DMS 273 (cell line): ENCODE results near the gene PAGE1.
"Not testable (repeated sequence)": the region's sequence is repeated elsewhere in the genome, so short reads cannot be mapped to it uniquely, and the experiment has no call there.

Experiments used
- DNase-seq: peaks from one replicate; lab custom pipeline; 2025; ENCODE audit not compliant: unreplicated experiment; lab: John Stamatoyannopoulos, UW

The PAGE1 gene, protein sequence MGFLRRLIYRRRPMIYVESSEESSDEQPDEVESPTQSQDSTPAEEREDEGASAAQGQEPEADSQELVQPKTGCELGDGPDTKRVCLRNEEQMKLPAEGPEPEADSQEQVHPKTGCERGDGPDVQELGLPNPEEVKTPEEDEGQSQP

DNA sequence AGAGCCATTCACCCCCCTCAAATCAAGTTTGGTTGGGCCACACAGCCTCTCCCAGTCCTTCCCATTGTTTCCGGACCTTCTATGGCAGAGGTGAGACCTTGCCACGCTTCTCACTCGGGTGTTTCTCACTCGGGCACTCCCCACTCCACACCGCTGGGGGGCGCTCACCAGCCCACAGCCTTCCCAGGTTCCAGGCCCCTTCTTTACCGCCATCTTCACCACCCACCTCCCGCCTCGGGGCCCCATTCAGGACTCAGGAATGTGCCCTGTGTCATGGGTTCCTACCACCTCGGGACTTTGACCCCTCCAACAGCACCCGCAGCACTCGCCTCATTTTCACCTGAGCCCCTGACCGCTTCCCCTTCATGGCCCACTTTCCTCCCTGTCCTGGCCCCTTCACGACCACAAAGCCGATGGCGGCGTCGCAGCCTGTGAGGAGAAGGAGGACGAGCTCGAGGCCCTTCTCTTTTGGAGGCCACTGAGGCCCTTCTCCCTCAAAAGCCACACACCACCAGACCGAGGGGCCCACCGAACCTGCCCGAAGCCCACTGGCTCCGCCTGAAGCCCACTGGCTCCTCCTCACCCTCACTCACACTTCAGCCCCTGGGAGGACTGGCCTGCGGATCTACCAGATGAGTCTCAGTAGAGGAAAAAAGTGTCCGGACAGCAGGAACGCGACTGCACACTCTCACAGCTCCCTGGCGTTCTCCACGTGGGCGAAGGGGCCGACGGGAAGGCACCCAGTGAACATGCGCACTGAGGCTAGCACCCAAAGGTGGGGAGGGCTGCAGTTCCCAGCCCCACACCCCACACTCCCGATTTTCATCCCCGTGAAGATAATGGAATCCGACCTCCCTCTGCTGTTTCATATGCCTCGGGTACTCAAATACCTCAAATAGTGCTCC lies at the start of gene PAGE1:
TSS of gene PAGE1 (minus strand) at position 709 of the 905 bp plus-strand sequence. CDS start 1,214 bp downstream, outside the sequence.
- DNase-seq: no peak

DNA sequence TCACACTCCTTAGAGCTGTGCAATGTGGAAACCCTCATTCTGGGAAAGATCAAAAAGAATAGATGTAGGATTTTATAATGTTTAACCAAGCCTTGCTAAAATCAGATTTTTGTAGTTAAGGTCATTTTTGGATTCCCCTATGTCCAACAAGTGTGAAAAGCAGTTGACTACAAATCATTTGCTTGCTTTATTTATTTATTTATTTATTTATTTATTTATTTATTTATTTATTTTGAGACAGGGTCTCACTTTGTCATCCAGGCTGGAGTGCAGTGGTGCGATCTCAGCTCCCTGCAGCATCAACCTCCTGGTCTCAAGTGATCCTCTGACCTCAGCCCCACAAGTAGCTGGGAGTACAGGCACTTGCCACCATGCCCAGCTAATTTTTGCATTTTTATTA lies 45.7 kb upstream of the PAGE1 start:
- not testable (repeated sequence) for DNase-seq

DNA sequence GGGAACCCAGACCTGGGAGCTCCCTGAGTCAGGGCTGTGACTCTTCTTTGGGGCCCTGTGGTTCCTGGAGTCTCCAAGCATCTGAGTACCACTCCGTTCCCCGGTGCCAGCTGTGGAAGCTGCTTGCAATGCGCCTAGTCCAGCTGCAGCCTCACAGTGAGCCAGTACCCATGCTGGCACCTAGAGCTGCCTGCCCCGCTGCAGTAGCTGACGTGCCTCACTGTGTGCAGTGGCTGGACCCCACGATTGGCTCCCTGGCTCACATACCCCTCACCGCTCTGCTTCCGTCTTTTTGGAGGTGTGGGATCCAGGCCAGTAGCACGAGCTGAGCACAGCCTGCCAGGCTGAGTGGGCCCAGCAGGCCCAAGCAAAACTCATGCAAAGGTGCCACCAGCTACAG lies 32.1 kb upstream of the PAGE1 start:
- DNase-seq: no peak

DNA sequence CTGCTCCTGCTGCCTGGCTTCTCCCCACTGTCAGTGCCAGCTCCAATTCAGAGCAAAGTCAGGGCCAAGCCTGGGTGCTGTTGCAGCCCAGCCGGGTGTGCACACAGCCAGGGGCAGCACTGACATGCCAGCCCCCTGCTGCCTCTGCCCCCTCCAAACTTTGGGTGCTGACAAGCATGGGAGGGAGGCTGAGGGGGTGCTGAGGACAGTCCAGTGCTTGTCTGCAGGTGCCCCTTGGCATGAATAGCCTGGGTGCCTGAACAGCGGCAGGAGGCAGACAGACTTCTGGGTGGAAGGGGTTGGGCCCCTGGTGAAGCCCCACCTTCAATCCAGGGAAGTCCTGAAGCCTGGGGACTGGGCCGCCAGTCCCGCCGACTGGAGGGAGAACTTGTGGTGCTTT lies 31.2 kb upstream of the PAGE1 start:
- no peak for DNase-seq

DNA sequence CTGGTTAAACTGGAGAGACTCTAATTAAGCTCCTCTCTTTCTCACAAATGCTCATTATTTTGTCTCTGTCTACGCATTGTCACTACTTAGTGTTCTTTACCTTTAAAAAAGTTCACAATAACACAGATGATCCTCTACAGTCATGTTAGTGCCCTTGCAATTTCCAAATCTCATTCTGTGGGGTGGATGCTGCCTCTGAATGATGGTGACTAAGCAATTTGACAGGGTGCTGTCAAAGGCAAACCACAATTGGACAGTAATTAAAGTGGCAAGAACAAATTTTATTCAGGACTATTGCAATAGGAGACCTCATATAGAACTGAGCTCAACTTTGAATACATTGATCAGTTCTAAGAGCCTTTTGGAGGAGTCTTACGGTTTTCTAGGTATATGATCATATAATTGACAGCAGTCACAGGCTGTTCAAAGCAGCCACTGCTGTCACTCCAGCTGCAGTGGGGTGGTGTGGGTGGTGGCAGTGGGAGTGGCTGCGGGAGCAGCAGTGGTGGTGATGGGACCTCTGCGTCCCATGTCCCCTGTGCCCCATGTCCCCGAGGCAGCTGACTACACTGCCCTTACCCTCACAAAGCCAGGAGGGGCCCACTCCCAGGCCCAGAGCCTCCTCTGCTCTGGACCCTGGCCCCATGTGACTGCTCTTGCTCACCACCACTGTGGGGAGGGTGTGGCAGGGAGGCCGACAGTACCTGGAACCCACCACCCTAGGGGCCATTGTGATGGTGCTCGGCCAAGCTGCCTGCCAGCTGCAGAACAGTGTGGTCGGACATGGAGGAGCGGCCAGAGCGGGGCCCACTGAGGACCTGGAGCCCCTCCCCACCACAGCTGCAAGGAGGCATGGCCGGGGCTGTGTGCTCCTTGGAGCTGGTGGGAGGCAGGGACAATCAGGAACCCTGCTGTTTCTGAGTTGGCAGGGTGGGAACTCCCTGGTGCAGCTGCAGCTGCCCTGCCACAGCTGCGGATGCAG lies 30.4 kb upstream of the PAGE1 start:
- no peak for DNase-seq

DNA sequence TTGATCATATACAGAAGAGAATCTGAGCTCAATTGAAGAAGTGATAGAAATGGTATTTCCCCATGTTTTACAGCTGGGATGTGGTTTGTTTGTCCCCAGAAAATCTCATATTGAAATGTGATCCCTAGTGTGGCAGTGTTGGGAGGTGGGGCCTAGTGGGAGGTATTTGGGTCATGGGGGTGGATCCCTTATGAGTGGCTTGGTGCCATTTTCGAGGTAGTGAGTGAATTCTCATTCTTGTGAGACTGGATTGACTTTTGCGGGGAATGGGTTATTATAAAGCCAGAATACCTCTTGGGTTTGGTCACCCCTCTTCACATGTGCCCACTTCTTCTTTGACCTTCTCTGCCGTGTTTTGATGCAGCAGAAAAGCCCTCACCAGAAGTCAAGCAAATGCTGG lies 29.6 kb upstream of the PAGE1 start:
- no peak for DNase-seq

DNA sequence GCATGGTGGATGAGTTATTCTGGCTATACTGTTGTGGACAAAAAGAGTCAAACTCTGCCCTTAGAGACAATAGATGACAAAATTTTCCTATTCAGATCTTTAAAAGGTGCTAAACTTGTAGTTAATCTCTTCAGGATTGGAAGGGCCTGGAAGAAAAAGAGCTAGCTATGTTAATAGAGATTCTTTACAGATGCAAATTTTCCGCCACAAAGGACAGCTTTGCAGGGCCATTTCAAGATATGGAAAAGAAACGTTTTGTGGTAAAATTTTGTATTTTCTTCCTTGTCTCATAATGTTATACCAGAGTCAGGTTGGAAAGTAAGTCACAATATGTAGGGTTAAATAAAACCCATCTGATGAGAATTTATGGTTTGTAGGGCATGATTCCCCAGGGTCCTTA lies 24.3 kb upstream of the PAGE1 start:
- DNase-seq: not testable (repeated sequence)

DNA sequence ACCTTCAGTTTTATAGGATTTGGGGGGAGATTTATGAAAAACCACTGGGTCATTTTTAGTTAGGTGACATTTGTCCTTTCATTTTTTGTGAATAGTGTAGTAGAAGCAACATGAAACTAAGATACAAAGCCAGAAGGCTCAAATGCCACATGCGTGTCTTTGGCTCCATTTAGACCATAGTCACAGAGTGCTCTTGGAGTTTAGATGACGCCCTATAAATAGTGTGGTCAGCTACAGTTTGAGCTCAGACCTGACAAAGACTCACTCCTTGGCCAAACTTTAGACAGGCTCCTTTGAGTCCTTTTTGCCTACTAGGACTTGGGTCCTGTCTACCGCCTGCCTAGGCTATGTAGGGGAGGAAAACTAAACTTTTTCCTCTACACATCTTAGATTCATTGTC lies 16.8 kb upstream of the PAGE1 start:
- DNase-seq: no peak

DNA sequence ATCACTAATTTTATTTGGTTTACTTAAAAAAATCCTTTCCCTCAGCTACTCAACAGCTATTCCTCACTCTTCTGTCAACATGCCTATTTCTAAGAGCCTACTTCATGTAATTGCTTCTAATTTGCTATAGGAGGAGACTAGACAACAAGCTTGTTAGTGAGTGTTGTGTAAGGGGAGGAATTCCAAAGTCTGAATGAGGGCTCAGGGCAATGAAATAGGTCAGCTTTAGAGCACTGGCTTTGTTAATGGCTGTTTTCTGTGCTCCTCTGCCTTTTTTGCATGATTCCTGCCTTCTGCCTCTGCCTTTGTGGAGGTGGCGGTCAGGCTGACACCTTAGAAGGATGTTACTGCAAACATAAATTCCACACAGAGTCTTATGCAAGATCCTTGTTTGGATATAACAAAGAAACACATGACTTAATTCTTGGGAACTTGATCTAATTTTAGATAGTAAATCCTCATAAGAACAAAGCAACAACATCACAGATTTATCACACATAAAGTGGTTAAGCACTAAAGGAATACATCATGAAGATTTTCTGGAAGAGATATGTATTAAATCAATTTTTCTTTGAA lies 15.0 kb upstream of the PAGE1 start:
- no peak for DNase-seq

DNA sequence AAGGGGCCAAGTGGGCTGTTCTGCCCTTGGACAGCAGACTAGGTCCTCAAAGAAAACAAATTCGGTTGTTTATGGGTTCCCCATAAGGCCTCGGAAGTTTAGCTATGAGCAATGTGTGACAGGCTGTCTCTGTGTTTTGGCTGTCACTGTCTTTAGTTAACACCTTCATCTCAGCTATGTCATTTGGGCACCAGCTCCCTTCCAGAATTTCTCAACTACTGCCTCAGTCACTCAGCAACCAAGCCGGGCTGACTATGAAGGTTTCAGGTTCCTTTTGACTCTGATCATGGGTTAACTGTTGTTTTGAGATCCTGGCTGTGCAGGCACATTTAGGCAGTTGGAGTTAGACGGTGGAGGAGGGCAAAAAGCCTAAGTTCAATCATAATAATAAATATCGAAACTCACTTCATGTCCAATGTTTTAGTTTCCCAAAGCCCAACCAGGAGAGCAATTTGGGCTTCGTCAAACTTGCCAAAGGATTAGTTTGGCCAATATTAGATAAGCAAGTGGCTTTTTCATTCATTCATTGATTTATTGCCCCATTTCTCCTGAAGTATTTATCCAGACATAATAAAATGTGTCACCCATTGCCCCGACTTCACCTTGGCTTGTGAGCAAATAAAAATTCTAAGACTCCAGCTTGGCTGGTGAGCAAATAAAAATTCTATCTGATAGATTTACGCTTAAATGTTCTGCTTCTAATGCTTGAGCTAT lies 9.1 kb upstream of the PAGE1 start:
- no peak for DNase-seq

DNA sequence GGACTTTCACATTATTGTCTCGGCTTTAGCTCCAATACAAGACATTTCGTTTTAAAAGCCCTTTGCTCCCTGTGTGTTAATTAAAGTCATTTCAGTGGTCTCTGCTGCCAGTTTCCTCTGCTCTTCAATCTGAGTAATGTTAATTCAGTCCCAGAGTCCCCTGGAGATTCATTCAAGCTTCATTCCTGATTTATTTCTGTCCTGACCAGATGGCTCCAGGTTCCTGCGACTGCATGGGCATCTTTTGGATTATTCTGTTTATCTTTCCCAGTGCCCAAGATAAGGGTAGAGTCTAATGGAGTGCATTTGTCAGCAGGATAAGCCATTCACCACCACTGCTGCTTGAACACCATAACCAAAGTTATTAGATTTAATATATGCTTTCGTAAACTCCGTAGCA lies 6.1 kb upstream of the PAGE1 start:
- no peak for DNase-seq

DNA sequence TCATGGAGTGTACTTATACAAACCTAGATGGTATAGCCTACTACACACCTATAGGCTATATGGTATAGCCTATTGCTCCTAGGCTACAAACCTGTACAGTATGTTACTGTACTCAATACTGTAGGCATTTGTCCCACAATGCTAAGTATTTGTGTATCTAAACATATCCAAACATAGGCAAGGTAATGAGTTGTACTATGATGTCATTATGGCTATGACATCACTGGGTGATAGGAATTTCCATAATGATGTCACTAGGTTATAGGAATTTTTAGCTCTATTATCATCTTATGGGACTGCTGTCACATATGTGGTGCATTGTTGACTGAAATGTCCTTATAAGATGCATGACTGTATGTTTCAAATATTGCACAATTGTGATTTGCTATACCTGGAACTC lies 5.5 kb upstream of the PAGE1 start:
- DNase-seq: no peak

DNA sequence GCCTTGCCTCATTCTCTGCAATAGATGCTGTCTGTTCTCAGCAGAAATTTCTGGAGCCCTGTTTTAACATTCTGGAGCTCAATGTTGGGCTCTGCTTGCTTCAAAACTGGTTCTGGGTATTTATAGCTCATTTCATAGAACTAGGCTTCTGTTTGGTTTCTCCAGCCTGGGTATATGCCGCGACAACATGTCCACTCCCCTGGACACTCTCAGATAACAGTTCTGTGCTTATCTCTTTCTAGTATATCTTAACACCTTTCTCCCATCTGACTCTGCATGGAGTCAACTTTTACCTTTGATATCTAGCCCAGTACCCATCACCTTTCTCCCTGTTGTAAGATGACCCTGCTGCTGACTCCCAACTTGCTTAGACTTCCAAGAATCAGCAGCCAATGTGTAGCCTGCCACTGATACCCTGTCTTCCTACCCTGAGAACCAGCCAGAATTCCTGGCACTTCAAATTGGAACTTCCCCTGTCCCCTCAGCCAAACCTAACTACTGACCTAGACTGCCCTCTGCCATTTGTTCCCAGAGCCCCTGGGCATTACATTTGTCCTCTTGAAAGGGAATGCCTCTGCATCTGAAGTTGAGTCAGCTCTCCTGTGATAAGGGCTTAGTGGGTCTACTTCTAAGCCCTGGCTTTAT lies 20.6 kb downstream of the PAGE1 start:
- DNase-seq: no peak

DNA sequence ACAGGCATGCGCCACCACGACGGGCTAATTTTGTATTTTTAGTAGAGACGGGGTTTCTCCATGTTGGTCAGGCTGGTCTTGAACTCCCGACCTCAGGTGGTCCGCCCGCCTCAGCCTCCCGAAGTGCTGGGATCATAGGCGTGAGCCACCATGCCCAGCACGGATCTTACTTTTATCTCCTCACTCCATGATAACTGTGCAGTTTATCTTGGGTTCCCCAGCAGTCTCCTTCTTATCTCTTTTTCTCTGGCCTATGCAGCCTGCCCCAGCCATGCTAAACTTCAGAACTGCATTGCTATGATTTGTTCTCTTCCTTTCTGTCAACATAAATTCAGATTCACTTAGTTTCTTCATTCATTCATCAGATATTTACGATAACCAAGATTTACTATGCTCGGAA lies 22.4 kb downstream of the PAGE1 start:
- no peak for DNase-seq

DNA sequence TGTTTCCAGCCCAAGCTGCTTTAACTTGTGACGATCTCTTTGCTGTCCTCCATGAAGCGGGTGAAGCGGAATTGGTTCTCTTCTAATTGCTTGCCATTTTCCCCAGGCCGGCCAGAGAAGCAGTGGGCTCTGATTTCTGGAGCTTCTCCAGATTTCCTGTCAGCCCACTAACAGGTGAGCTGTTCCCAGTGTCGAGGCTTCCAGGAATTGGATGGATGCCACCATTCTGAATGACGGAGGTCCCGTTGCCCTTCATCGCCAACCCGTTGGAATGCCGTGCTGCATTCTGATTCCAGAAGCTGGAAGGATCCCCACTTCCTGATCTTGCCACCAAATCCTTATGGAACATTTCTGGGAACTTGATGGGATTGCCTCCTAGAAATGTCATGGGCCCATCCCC lies 31.0 kb downstream of the PAGE1 start:
- no peak for DNase-seq

DNA sequence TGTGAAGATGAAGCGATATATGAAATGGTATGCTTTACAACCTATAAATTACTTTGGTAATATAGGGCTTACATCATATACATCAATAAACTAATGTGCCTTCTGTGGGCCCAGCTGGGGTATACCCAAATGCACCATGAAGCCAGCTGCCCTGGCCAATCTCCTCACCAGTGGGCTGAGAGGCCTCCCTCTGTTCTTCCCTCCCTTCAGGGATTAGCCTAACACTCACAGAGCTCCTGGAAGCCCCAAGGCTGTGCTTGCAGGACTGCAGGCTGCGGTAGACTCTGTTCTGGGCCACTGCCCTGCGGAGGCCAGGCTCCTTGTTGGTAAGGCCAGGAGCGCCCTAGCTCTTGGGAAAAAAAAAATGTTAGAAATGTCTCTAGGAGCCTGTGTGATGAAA lies 33.9 kb downstream of the PAGE1 start:
- no peak for DNase-seq

DNA sequence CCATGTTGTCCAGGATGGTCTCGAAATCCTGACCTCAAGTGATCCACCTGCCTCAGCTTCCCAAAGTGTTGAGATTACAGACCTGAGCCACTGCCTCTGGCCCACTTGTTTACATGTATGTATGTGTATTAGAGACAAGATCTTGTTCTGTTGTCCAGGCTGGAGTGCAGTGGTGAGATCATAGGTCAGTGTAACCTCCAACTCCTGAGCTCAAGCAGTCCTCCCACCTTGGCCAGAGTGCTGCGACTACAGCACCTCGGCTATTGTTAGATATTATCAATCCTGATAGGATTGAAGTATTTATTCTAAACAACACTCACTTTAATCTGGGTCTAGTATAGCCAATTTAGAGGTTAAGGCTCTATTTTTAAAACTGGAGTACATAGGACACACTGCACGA lies 36.0 kb downstream of the PAGE1 start:
- no peak for DNase-seq

DNA sequence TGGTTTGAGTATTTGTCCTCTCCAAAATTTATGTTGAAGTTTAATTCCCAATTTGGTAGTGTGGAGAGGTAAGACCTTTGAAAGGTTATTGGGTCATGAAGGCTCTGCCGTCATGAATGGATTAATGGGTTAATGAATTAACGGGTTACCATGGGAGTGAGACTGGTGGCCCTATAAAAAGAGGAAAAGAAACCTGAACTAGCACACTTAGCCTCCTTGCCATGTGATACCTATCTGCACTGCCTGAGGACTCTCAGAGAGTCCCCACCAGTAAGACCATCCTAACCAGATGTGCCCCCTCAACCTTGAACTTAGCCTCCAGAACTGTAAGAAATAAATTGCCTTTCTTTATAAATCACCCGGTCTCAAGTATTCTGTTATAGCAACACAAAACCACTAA lies 39.3 kb downstream of the PAGE1 start:
- DNase-seq: no peak

DNA sequence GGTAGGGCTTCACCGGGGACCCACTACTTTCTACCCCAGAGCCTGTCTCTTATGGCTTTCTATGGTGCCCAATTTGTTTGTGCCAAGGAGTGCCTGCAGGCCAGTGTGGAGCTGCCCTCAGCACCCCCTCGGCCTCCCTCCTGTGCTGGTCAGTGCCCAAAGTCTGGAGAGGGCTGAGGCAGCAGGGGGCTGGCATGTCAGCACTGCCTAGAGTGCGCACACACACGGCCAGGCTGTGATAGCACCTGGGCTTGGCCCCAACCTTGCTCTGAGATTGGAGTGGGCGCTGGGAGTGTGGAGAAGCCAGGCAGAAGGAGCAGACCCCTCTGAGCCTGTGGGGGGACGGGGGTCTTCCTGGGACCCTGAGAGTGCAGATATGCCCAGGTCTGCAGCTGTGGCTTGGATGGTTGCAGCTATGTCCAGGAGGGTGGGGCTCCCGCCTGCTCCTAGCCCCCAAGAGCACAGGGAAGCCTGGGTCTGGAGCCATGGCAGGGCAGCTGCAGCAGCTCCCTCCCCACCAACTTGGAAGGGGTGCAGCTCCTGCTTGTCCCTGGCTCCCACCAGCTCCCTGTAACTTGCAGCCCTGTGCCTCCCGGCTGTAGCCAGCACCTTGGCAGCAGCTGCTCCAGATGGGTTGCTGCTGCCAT lies 50.7 kb downstream of the PAGE1 start:
- DNase-seq: no peak
